Liver (tissue), 3 donors: ENCODE measurements around the gene FAM184B.

Source experiments
- CTCF ChIP-seq: fragments of 150-350 bp; IDR thresholded peaks from 2 replicates; pipeline ENCODE4 v1.5.1; 2017; ENCODE audit warnings: improper control_type of control experiment, low read depth, low read length; ENCODE audit not compliant: missing input control
- EGR1 ChIP-seq, 2 donors: IDR thresholded peaks; 2 replicates each; pipeline ENCODE4 v1.6.1; 2016 to 2018; ENCODE audit warnings: antibody characterized with exemption in 2 of 2, low read depth in 2 of 2
- HNF4G ChIP-seq: IDR thresholded peaks from 2 replicates; pipeline ENCODE4 v1.6.1; 2016; ENCODE audit warnings: antibody characterized with exemption
- RAD21 ChIP-seq, 2 donors: IDR thresholded peaks; 2 replicates each; pipeline ENCODE4 v1.6.1; 2016; ENCODE audit warnings: antibody characterized with exemption in 2 of 2, mild to moderate bottlenecking in 2 of 2
- donor health status: healthy.
- donor health status: healthy.

GRCh38 chr4:17765514-17766286, 15.7 kb downstream of the FAM184B start:
- no peak for TF ChIP-seq EGR1 (IDR thresholded peaks at IDR 0.05; ENCODE audit: low read depth in 2 of 2)
- TF ChIP-seq CTCF = no peak
- no peak for TF ChIP-seq HNF4G
- TF ChIP-seq RAD21 (IDR thresholded peaks at IDR 0.05) = no peak
